Breast epithelium (tissue), 3 donors: ENCODE data around the gene RAPGEF4.

Experiments used
- CTCF ChIP-seq, 3 donors: fragments of 450-650 bp; IDR thresholded peaks; one replicate each; pipeline ENCODE4 v1.5.1; 2016 to 2017; ENCODE audit warnings: antibody characterized with exemption in 3 of 3, mild to moderate bottlenecking in 3 of 3, moderate library complexity in 3 of 3
- POLR2AphosphoS5 ChIP-seq, 3 donors: sonication (generic); formaldehyde crosslinking; IDR thresholded peaks; one replicate each; pipeline ENCODE4 v1.6.1; 2017; ENCODE audit warnings: antibody characterized with exemption in 3 of 3

DNA sequence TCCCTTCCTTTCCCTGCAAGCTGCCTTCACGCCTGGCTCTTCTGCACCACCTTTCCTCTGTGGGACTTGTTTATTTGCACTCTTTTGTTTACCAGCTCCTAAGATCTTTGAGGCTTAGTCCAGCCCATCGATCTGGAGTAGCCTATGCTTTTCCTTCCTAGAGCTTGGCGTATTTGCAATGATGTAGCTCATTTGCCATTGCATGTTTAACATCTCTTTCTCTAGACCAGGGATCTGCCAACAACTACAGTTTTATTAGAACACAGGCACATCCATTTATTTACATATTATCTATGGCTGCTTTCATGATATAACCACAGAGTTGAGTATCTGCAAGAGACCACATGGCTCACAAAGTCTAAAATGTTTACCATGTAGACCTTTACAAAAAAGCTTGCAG lies 150.4 kb downstream of the RAPGEF4 start:
- TF ChIP-seq CTCF (IDR thresholded peaks at IDR 0.05) = no peak
- no peak for TF ChIP-seq POLR2AphosphoS5 (IDR thresholded peaks at IDR 0.05)
